GM19395 (cell line): ENCODE data around the gene UGT2A3.
A peak's percentile ranks its signal among the peaks of the same experiment; 100 is the strongest.
"Not testable (repeated sequence)": the region's sequence is repeated elsewhere in the genome, so short reads cannot be mapped to it uniquely, and the experiment has no call there.

Source experiments
- ATAC-seq: cut with Tn5 transposase; IDR thresholded peaks from one replicate; pipeline ENCODE4 v1.9.1; 2021; ENCODE audit warnings: mild to moderate bottlenecking, moderate library complexity; ENCODE audit not compliant: unreplicated experiment

The UGT2A3 gene

DNA sequence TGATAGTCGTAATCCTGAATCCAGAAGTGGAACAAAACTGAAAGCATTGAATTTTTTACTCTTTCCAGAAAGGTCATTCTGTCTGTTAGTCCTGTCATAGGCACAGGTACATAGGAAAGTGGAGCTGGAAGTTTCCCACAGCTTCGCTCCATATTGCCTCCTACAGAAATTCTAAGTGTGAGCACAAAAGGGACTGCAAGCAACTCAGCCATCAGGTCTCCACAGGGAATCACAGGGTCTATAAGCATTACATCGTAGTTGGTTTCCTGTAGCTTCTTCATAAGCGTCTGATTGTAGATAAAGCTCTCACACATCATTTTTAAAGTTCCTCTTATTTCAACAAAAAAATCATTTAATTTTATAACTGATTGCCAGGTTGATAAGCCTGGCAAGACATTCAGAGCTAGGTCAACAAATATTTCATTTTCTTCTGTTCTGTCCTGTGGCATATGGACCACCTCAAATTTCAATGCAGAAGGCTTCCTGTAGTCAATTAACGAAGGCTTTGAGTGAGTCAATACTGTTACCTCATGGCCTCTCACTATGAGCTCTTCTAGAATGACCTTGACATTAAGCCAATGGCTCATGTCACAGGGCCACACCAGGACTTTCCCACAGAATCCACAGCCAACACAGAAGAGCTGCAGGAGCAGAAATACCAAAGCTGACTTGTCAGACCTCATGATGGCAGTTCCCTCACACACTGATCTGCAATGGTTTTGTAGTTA lies at the start of gene UGT2A3:
TSS of gene UGT2A3 (minus strand) at position 727 of the 728 bp plus-strand sequence. CDS start at position 683, 44 bp downstream.
- ATAC-seq: no peak

DNA sequence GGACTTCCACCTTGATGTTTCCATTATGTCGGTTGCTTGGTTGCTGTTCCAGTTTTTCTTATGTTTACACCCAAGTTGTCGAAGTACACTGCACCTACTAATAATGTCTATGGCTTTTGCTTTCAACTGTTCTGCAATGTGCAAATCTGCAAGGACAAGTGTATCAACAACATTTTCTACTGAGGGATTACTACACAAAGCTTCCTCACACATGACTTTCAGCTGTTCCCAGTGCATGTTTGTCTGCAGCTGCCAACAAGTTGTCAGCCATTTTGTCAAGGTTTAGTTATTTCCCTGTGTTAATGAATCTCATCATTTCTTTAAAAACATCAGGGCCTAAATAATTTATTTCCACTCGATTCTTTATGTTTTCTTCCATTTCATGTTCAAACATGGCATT lies 45.4 kb upstream of the UGT2A3 start:
- no peak for ATAC-seq

DNA sequence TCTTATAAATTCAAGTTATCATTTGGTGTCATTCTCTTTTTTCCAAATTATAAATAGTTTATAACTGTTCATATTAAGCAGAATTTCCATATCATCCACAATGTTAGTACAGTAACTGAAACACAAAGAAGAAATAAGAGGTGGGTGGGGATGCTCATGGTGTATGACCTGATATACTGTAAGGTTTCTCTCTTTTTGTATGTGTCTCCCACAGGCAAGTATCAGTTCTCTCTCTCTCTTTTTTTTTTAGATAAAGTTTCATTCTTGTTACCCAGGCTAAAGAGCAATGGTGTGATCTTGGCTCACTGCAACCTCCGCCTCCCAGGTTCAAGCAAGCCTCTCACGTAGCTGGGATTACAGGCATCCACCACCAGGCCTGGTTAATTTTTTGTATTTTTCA lies 43.7 kb upstream of the UGT2A3 start:
- ATAC-seq: peak; percentile 80

DNA sequence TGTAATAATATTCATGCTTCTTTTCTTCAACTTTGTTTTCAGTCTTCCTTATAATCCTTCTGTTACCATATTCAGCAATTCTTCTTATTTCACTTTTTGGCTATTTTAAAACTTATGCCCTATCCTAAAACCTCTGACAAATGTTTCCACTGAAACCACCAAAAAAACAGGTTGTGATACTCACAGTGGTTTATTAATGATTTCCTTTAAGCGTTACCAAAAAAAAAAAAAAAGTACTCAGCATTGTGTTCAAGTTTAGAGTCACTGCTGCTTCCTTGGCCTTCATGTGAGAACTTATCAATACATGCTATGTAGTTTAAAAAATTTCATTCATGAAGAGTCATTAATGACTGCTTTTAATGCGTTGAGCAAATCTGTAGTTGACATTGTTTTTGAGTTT lies 35.4 kb upstream of the UGT2A3 start:
- ATAC-seq: peak; percentile 91

DNA sequence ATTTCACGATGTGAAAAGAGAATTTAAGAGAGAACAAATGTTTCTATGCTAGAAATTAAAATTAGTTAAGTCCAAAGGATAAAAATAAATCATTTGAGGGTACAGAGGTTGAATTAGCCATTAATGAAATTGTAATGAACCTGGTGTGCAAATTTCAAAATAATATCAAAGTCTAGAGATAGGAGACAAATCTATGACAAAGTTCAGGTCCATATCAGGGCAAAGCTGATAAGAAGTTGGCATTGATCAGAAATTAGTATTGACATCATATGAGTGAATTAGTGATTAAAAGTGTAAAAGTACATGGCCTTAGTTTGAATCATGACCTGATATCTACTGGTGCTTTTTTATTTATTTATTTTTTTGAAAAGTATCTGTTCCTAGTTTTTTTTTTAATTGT lies 33.8 kb upstream of the UGT2A3 start:
- ATAC-seq: no peak

DNA sequence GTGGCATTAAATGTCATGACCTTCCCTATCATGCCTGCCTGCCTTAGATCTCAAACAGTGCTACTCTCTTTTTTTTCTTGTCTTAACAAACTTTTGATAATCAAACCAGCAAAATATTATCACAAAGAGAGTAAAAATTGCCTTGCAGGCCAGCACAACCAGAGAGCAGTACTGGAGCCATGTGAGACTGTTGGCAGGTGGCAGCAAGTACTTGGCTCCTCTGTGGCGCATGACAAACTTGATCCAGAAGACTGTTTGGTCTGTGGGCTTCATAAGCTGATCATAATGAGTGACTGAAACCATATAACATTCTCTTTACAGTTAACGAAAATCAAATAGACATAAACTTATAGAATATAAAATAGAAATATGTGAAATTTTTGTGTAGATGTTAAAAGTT lies 33.3 kb upstream of the UGT2A3 start:
- ATAC-seq: no peak

DNA sequence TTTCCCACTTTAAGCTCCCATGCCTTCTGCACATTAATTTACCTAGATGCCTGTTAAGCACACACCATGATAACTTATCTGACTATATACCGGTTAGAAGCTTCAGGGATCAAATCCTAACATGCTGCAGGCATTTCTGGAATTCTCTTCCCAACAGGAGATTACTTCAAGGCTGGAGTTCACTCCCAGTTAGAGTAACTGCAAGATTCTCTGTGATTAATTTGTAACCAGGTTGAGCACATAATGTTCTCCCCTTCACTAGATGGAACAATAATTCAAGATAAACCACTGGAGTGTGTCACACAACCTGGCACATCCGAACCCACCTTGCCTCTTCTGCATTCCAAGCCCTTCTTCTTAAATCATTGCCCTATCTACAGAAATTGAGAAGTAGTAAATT lies 11.8 kb upstream of the UGT2A3 start:
- ATAC-seq: no peak

DNA sequence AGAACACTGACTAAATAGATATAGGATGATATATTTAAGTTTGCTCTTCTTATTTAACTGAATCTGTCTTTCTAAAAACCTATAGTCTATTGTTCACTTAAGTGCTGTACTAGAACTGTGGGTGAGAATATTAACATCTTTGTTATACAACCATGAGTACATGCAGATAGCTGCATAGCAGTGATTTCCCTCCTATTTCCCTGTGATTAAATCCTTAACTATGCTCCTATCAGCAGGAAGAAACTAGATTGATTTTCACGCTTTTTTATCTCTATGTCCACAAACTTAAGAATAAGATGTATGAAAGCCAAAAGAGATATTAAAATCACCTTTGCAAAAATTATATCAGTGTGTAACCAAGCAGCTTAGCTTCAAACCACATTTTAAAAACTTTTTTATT lies 11.3 kb upstream of the UGT2A3 start:
- no peak for ATAC-seq

DNA sequence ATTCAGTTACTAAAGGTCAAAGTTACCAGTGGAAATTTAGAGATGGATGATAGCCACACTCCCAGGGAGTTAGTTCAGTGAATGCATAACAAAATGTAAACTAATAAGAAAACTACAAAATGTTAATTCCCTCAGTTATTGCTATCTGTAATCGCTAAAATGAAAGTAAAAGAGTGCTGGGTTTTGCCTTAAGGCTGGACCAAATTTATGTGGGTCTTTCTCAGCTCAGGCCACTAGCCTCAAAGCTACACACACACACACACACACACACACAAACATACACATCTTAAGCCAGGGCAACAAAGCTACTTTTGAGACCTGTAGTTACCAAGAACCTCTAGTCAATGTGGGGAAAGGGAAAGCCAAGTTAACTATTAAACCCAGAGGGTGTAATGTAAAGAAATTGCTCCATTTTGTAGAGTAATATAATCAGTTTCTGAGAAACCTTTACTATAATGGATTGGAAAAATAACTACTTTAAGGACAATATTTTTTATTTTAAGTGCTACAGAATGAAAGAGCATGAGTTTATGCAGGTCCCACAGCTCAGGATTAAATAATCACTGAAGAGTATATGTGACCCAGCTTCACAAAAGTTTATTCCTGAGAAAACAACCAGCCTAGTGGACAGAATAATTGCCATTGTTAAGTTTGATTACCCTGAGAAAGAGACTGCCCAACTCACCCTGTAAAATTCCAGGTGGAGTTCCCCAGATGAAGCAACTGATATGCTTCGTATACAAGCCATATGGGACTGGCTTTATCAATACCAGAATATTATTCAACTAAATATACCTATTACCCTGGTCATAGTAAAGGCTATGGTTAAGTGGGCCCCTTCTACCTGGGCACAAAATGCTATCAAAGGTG lies 8.9 kb upstream of the UGT2A3 start:
- ATAC-seq: no peak

DNA sequence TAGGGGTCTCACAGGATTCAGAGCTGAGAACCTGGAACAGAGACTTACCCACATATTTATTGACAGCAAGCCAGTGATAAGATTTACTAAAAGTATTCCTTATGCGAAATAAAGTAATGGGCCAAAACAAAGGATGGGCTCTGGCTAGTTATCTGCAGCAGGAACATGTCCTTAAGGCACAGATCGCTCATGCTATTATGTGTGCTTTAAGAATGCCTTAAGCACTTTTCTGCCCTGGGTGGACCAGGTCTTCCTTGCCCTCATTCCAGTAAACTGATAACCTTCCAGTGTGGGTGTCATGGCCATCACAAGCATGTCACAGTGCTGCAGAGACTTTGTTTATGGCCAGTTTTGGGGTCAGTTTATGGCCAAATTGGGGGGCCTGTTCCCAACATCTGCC lies 7.5 kb upstream of the UGT2A3 start:
- ATAC-seq: not testable (repeated sequence)

DNA sequence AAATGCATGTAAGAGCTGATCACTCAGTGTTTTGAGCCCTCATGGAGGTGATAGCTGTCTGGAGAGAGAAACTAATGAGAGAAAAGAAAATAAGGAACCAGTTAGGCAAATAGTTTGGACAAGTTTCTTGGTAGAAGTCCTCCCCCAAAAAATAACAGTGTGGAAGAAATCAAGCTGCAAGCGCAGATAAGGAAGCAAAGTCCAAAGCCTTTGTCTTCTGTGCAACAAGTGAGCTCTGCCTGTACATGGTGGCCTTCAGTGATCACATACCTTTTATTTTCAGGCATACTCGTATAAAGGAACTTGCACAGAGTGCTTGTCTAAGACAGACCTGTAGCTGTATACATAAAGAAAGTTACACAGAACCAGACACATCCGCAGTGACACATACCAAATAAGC lies 2.5 kb upstream of the UGT2A3 start:
- no peak for ATAC-seq

DNA sequence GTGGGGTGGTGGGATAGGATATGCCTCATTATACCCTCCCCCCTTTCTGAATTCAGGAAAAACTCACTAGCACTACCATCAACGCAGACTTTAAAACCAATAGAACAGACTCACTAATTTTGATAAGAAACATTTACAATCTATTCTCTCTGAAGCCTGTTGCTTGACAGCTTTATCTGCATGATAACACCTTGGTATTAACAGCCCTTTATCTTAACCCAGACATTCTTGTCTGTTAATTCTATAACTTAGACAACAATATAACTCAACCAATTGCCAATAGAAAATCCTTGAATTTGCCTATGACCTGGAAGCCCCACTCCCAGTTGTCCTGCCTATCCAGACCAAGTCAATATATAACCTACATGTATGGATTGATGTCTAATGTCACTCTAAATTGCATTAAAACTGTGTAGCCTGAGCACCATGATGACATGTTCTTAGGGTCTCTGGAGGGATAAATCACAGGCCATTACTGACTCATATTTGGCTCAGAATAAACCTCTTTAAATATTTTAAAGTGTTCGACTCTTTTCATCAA lies 1.5 kb upstream of the UGT2A3 start:
- no peak for ATAC-seq

DNA sequence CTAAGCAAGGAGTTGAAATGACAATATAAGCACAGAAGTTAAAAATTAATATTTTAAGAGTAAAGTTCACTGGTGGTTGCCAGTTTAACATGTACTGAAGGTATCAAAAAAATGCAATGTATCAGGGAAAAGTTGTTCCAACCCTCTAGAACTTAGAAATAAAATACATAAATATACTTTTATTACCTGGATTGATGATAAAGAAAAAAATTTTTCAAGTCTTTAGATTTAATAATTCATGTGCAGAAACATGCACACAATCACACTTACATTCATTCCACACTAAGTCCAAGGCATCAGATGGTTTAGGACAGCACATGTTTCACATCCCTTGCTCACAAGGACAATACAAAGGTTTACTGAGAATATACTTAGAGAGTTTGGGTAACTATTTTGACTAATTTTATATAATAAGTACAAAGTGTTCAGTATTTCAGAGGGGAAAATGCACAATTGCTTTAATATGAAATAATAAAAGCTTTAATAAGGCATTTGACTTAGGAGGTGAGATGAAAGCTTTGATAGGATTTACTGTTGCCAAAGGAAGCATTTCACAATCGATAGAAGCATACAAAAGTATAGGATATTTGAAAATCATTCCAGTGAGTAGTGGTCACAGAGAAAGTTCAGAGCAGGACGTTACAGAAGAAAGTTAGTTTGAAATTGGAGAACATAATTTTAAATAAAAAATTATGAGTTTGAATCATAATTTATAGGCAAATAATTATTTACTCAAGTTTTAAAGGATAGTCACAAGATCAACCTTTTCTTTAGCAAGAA lies 392 bp upstream of the UGT2A3 start:
- ATAC-seq: no peak

DNA sequence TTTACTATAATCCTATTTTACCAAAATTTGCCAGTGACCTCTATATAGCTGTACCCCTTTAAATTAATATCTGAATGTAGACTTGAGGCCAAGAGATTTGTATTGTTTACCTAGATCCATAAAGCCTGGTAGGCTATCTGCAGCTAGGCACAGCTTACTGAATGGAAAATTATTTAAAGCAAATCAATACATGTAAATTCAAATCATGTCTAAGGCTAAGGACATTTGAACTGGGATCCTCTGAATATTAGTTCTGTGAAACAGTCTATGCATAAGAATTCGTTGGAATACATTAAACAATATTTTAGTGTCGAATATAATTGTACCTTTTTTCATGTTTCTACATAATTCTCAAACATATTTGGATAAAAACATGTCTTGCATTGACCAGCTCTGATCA lies 1.6 kb downstream of the UGT2A3 start:
- ATAC-seq: no peak

DNA sequence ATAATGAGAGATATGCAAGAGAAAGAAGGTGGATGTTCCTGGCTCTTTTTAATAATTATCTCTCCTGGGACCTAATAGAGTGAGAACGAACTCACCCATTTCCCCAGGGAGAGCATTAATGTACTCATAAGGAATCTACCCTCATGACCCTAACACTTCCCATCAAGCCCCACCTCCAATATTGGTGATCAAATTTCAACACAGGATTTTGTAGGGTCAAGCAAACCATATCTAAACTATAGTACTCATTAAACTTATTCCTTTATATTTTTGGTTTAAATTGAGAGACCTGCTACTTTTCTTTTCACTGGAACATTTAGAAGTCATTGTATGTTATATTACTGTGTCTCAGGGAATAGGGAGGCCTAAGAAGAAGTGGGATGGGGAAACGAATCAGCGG lies 2.6 kb downstream of the UGT2A3 start:
- no peak for ATAC-seq

DNA sequence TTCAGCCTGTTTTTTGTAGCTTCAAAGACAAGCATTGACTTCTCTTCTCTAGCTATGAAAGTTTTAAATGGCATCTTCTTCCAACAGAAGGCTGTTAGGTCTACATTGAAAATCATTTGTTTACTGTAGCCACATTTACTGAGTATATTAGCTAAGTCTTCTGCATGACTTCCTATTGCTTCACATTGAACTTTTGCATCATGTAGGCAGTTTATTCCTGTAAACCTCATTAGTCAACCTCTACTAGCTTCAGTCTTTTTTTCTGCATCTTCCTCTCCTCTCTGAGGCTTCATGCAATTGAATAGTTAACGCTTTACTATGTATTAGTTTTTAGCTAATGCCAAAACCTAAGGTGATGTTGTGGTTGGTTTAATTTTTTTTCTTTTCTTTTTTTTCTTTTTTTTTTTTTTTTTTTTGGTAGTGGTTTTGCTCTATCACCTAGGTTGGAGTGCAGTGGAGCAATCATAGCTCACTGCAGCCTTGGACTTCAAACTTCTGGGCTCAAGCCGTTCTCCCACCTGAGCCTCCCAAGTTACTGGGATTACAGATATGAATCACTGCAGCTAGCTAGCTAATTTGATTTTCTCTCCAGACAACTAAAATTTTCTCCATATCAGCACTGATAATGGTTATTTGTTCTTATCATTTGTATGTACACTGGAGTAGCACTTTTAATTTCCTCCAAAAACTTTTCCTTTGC lies 3.4 kb downstream of the UGT2A3 start:
- no peak for ATAC-seq

DNA sequence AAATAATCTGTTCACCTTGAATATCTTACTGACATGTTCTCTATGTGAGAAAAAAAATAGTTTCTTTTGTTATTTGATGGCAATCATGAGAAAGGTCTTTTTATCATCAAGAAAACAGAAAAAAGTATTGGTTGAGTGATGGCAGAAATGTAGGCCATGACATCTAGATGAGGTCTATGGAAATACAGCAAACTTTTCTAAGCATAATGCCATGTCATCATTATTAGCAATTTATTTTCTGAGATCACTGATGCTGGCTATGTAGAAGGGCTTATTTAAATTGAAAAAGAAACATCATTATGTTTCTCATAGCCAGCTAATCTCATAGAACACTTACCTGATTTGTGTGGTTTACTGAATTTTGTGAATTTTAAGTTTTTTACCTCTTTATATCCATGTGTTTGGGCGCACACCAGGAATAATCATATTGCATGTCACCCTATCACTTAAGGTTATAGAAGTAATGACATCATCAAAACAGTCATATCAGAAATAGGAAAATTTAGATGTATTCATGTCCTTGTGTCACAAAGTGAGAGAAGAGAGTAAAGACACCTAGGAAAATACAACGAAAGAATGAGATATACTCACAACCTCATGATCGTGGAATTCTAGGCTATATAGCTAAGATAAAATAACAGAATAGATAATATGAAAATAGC lies 22.4 kb downstream of the UGT2A3 start:
- no peak for ATAC-seq

DNA sequence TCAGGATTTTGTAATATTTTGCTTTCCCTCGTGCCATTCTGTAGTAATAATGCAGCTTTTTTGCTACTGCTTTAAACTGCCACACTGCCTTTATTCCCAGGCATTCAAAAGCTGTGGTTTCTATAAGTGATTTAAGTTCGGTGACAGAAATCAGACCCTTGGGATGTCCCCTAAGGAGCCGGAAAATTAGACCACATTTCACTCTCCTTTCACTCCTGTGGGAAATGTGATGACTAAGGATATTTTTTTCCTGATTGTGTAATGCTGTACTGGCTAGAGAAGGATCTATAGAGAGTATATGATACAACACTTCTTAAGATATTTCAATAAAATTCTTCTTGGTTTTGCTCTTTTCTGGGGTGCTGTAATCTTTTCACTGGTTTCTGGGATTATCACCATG lies 24.4 kb downstream of the UGT2A3 start:
- no peak for ATAC-seq

DNA sequence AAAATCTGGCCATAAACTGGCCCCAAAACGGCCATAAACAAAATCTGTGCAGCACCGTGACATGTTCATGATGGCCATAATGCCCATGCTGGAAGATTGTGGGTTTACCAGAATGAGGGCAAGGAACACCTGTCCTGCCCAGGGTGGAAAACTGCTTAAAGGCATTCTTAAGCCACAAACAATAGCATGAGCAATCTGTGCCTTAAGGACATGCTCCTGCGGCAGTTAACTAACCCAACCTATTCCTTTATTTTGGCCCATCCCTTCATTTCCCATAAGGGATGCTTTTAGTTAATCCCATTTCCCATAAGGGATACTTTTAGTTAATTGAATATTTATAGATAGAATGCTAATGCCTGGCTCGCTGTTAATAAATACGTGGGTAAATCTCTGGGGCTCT lies 29.4 kb downstream of the UGT2A3 start:
- ATAC-seq: not testable (repeated sequence)

DNA sequence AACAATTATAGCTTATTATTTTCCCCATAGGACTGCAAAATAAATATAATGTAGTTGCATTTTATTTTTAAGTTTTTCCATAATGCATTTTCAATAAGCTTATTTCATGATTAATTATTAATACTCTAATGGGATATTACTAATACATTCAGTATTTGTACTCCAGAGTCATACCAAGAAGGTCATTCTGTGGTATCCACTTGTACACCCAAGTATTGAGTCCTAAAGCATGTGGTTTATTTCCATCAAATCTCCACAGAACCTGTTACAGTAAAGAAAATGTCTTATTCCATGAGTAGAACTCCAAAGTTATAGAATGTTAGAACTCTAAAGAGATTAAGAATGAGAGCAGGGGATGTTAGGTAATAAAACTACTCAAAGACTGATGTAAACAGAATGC lies 30.6 kb downstream of the UGT2A3 start:
- ATAC-seq: no peak
